ENCODE data around the gene LYPD1. TPM values are rescaled to one million over a fixed set of nuclear protein-coding genes. Genes with fewer than 3 reads are reported as not detected.

The LYPD1 gene
- total and polyA plus RNA-seq, 10 of the 15 experiments (the other 5 are each of a cell fraction or from before 2014, with no cell fraction given), result not detected

GRCh38 chr2:132642415-132642814 lies 27.6 kb downstream of the LYPD1 start:
- no peak overlapping the region for H2AFZ ChIP-seq (ENCODE audit: control insufficient read depth, low read depth, low read length)
- H3K27me3 ChIP-seq (replicated peaks in 1 of 2; ENCODE audit: control insufficient read depth in 2 of 2, insufficient read depth in 2 of 2, low read length in 1 of 2), result no peaks in the 10 kb centered on the region; a peak in 1 of 4 replicates
- no peaks in the 10 kb centered on the region for H3K36me3 ChIP-seq (ENCODE audit: control insufficient read depth in 2 of 2, insufficient read depth in 2 of 2, low read length in 1 of 2)
- CTCF ChIA-PET, result no interaction called here
- no peak overlapping the region for H3K4me2 ChIP-seq (ENCODE audit: control insufficient read depth, insufficient read depth)
- no peaks in the 10 kb centered on the region for H3K79me2 ChIP-seq (ENCODE audit: control insufficient read depth, insufficient read depth, low read length)
- SMC1A ChIA-PET (ENCODE audit: uncharacterized antibody, unreplicated experiment), result interaction anchor here (0.6 kb wide), 1 partner anchor 10 kb away, joined by 3 read pairs; no protein-coding TSS in a partner anchor
- H3K4me1 ChIP-seq (ENCODE audit: control insufficient read depth, insufficient read depth, low read length), result no peaks in the 10 kb centered on the region
- RAD21 ChIA-PET (ENCODE audit: unreplicated experiment), result no interaction called here
- H3K4me3 ChIP-seq, result no peak overlapping the region
- DNase-seq (ENCODE audit: low read depth, low spot score) (no peak), ATAC-seq (no peak), FAIRE-seq (no peak)
- H3K9ac ChIP-seq (ENCODE audit: control insufficient read depth, insufficient read depth, low read length), result no peak overlapping the region
- H4K20me1 ChIP-seq (ENCODE audit: control insufficient read depth, insufficient read depth), result no peaks in the 10 kb centered on the region
- no TSS peak for BruUV-seq (replicated peaks)
- in situ Hi-C loops (cut with MboI) (no loop called here), intact Hi-C loops (cut with micrococcal nuclease; ENCODE audit: unreplicated experiment) (no loop called here)
- WGBS (ENCODE audit: insufficient coverage, insufficient replicate concordance, low lambda C conversion rate, missing lambda C conversion rate), result 17% methylated on average over 2 of the region's 2 CpGs
- H3K27ac ChIP-seq (ENCODE audit: control insufficient read depth, insufficient read depth), result no peak overlapping the region
- POLR2A ChIA-PET, result interaction anchor here (0.6 kb wide), 1 partner anchor 691 kb away, joined by 3 read pairs; no protein-coding TSS in a partner anchor
- no peaks in the 10 kb centered on the region for H3K9me3 ChIP-seq (replicated peaks; ENCODE audit: control insufficient read depth, insufficient read depth, low read length)
- TF ChIP-seq NR2F1 (conservative IDR thresholded peaks at IDR 0.05) (no peak), SP1 (IDR thresholded peaks at IDR 0.05; ENCODE audit: low read depth, low read length) (no peak), LARP7 (IDR thresholded peaks at IDR 0.05) (no peak), TBL1XR1 (IDR thresholded peaks at IDR 0.05; ENCODE audit: low read depth, low read length) (no peak), NRF1 (conservative IDR thresholded peaks at IDR 0.05; ENCODE audit: low read depth, low read length) (no peak), BCL3 (IDR thresholded peaks at IDR 0.05; ENCODE audit: borderline replicate concordance, insufficient read depth, low read depth, low read length, poor library complexity, severe bottlenecking) (no peak), MTA3 (IDR thresholded peaks at IDR 0.05; ENCODE audit: borderline replicate concordance, low read length) (no peak), SKIL (IDR thresholded peaks at IDR 0.05; ENCODE audit: low read depth, poor library complexity, severe bottlenecking) (no peak), SPI1 (IDR thresholded peaks at IDR 0.05; ENCODE audit: borderline replicate concordance, insufficient read depth, low read depth, low read length) (no peak)
- TF ChIP-seq, protein P1, sequence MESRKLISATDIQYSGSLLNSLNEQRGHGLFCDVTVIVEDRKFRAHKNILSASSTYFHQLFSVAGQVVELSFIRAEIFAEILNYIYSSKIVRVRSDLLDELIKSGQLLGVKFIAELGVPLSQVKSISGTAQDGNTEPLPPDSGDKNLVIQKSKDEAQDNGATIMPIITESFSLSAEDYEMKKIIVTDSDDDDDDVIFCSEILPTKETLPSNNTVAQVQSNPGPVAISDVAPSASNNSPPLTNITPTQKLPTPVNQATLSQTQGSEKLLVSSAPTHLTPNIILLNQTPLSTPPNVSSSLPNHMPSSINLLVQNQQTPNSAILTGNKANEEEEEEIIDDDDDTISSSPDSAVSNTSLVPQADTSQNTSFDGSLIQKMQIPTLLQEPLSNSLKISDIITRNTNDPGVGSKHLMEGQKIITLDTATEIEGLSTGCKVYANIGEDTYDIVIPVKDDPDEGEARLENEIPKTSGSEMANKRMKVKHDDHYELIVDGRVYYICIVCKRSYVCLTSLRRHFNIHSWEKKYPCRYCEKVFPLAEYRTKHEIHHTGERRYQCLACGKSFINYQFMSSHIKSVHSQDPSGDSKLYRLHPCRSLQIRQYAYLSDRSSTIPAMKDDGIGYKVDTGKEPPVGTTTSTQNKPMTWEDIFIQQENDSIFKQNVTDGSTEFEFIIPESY (IDR thresholded peaks at IDR 0.05), result no peak
- TF ChIP-seq, protein P2, sequence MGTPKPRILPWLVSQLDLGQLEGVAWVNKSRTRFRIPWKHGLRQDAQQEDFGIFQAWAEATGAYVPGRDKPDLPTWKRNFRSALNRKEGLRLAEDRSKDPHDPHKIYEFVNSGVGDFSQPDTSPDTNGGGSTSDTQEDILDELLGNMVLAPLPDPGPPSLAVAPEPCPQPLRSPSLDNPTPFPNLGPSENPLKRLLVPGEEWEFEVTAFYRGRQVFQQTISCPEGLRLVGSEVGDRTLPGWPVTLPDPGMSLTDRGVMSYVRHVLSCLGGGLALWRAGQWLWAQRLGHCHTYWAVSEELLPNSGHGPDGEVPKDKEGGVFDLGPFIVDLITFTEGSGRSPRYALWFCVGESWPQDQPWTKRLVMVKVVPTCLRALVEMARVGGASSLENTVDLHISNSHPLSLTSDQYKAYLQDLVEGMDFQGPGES (IDR thresholded peaks at IDR 0.05), result no peak
